Liver (tissue), 9 donors: ENCODE measurements around the gene UBN2. TPM values are rescaled to one million over a fixed set of nuclear protein-coding genes. Genes with fewer than 3 reads are reported as not detected.

ENCODE experiments used
- DNase-seq: peaks from one replicate; pipeline ENCODE4 v3.0.0-alpha.2; 2017; ENCODE audit warnings: low spot score
- H3K27ac ChIP-seq, 2 donors: one replicate each; pipeline ENCODE4 v1.7.0; 2013; ENCODE audit warnings: inconsistent platforms in 2 of 2, low read length in 2 of 2, control low read depth in 1 of 2, low read depth in 1 of 2, mild to moderate bottlenecking in 1 of 2
- H3K27me3 ChIP-seq, 4 donors: one replicate each; pipeline versions ENCODE4 v1.6.1 to v1.7.0; 2013; ENCODE audit warnings: low read length in 3 of 4, inconsistent platforms in 1 of 4, mild to moderate bottlenecking in 1 of 4, moderate library complexity in 1 of 4; ENCODE audit not compliant: control insufficient read depth in 4 of 4, insufficient read depth in 4 of 4
- H3K36me3 ChIP-seq, 4 donors: one replicate each; pipeline versions ENCODE4 v1.6.1 to v1.7.0; 2013; ENCODE audit warnings: low read length in 3 of 4, mild to moderate bottlenecking in 3 of 4, low read depth in 1 of 4, moderate library complexity in 1 of 4; ENCODE audit not compliant: control insufficient read depth in 4 of 4, insufficient read depth in 3 of 4
- H3K4me1 ChIP-seq, 4 donors: one replicate each; pipeline versions ENCODE4 v1.6.1 to v1.7.0; 2013; ENCODE audit warnings: low read length in 3 of 4, mild to moderate bottlenecking in 3 of 4, moderate library complexity in 1 of 4; ENCODE audit not compliant: control insufficient read depth in 4 of 4, insufficient read depth in 4 of 4
- H3K4me3 ChIP-seq, 3 donors: one replicate each; pipeline versions ENCODE4 v1.6.1 to v1.7.0; 2013; ENCODE audit warnings: low read length in 3 of 3, control low read depth in 1 of 3, low read depth in 1 of 3, mild to moderate bottlenecking in 1 of 3
- H3K9ac ChIP-seq, 2 donors: one replicate each; pipeline ENCODE4 v1.7.0; 2013; ENCODE audit warnings: low read length in 2 of 2, mild to moderate bottlenecking in 2 of 2, moderate library complexity in 2 of 2, control low read depth in 1 of 2, low read depth in 1 of 2
- H3K9me3 ChIP-seq, 4 donors: one replicate each; pipeline versions ENCODE4 v1.6.1 to v1.7.0; 2013; ENCODE audit warnings: low read length in 3 of 4; ENCODE audit not compliant: control insufficient read depth in 4 of 4
- EGR1 ChIP-seq, 2 donors: IDR thresholded peaks; 2 replicates each; pipeline ENCODE4 v1.6.1; 2016 to 2018; ENCODE audit warnings: antibody characterized with exemption in 2 of 2, low read depth in 2 of 2
- FOXA1 ChIP-seq: IDR thresholded peaks from 2 replicates; pipeline ENCODE4 v1.6.1; 2016; ENCODE audit warnings: antibody characterized with exemption
- FOXA2 ChIP-seq: IDR thresholded peaks from 2 replicates; pipeline ENCODE4 v1.6.1; 2016; ENCODE audit warnings: antibody characterized with exemption
- GABPA ChIP-seq, 2 donors: IDR thresholded peaks in 1 of 2; conservative IDR thresholded peaks in 1 of 2; 2 replicates each; pipeline ENCODE4 v1.6.1; 2016; ENCODE audit warnings: antibody characterized with exemption in 2 of 2, mild to moderate bottlenecking in 1 of 2, moderate library complexity in 1 of 2
- HNF4A ChIP-seq, 2 donors: conservative IDR thresholded peaks; 2 replicates each; pipeline ENCODE4 v1.6.1; 2016; ENCODE audit warnings: antibody characterized with exemption in 2 of 2, mild to moderate bottlenecking in 2 of 2
- HNF4G ChIP-seq: IDR thresholded peaks from 2 replicates; pipeline ENCODE4 v1.6.1; 2016; ENCODE audit warnings: antibody characterized with exemption
- JUND ChIP-seq, 2 donors: IDR thresholded peaks; 2 replicates each; pipeline ENCODE4 v1.6.1; 2016; ENCODE audit warnings: antibody characterized with exemption in 2 of 2
- NR2F2 ChIP-seq: IDR thresholded peaks from 2 replicates; pipeline ENCODE4 v1.6.1; 2016; ENCODE audit warnings: antibody characterized with exemption
- RAD21 ChIP-seq, 2 donors: IDR thresholded peaks; 2 replicates each; pipeline ENCODE4 v1.6.1; 2016; ENCODE audit warnings: antibody characterized with exemption in 2 of 2, mild to moderate bottlenecking in 2 of 2
- RXRA ChIP-seq, 2 donors: IDR thresholded peaks; 2 replicates each; pipeline ENCODE4 v1.6.1; 2017 to 2018; ENCODE audit warnings: antibody characterized with exemption in 2 of 2, mild to moderate bottlenecking in 1 of 2
- SP1 ChIP-seq: IDR thresholded peaks from 2 replicates; pipeline ENCODE4 v1.6.1; 2018; ENCODE audit warnings: antibody characterized with exemption, mild to moderate bottlenecking
- TAF1 ChIP-seq: conservative IDR thresholded peaks from 2 replicates; pipeline ENCODE4 v1.6.1; 2016; ENCODE audit warnings: antibody characterized with exemption, mild to moderate bottlenecking
- YY1 ChIP-seq: IDR thresholded peaks from 2 replicates; pipeline ENCODE4 v1.6.1; 2016; ENCODE audit warnings: antibody characterized with exemption, mild to moderate bottlenecking
- WGBS: extraction: QIAGEN DNeasy Blood & Tissue Kit; methylation state at CpG from one replicate; pipeline ENCODE4 v1.1.7; 2013; 5-methylcytosine and 5-hydroxymethylcytosine counted together
- polyA plus RNA-seq, 2 donors: library from polyadenylated mRNA; stranded (reverse) in 1 of 2; unstranded in 1 of 2; fragments of 200-250 nt in 1 of 2; fragments of >200 nt in 1 of 2; fragmentation: Nextera tagmentation in 1 of 2; extraction: Ambion mirVana in 1 of 2; gene quantifications; one replicate each; pipeline versions ENCODE4 v1.2.1 to v1.2.3, GENCODE V29; 2013 to 2015
- total RNA-seq, 2 donors: library from RNA; depleted of rRNA; stranded (reverse); fragments of >200 nt; gene quantifications; one replicate each; pipeline ENCODE4 v1.2.3, GENCODE V29; 2014
- TF ChIP-seq, protein P1 (sequence below): IDR thresholded peaks from 2 replicates; pipeline ENCODE4 v1.6.1; 2016; ENCODE audit warnings: antibody characterized with exemption, mild to moderate bottlenecking
- TF ChIP-seq, protein P2 (sequence below): fragments of 150-350 bp; IDR thresholded peaks from 2 replicates; pipeline ENCODE4 v1.5.1; 2017; ENCODE audit warnings: improper control_type of control experiment, low read depth, low read length; ENCODE audit not compliant: missing input control
- TF ChIP-seq, protein P3 (sequence below): IDR thresholded peaks from 2 replicates; pipeline ENCODE4 v1.6.1; 2016; ENCODE audit warnings: antibody characterized with exemption
- TF ChIP-seq, protein P4 (sequence below): IDR thresholded peaks from 2 replicates; pipeline ENCODE4 v1.6.1; 2016; ENCODE audit warnings: antibody characterized with exemption
- TF ChIP-seq, protein P5 (sequence below): IDR thresholded peaks from 2 replicates; pipeline ENCODE4 v1.6.1; 2016; ENCODE audit warnings: antibody characterized with exemption
- donor health status: healthy.
- donor health status: healthy.
- donor health status: healthy.
- donor health status: healthy.
- donor health status: healthy.

UBN2 gene
- total and polyA plus RNA-seq, 4 donors = 1.1 to 9.1 (median 4.8) TPM

DNA sequence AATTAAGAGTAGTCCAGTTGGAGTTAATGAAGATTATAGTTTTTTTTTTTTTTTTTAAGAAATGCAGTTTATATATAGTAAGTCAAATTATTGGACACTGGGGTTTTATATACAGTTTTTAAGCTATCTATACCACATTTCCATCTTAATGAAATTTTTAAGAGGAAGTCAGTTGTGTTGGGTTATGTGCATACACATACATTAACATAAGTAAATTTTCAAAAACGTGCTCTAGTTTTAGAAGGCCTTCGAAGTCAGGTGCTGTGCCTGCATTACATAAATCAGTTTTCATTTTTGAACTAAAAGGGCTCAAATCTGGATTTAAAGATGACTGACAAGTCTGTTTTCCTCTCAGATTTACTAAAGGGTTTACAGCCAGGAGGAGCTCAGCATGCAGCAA is 62.5 kb downstream of the UBN2 start:
- peaks cover 2 to 18% (median 5%) of the 10 kb centered on the region in 4 donors for H3K4me1 ChIP-seq
- no peaks in the 10 kb centered on the region for H3K9me3 ChIP-seq
- no peak overlapping the region for H3K4me3 ChIP-seq
- peaks cover 0 to 5% (median 4%) of the 10 kb centered on the region in 4 donors for H3K36me3 ChIP-seq
- TF ChIP-seq, protein P1, sequence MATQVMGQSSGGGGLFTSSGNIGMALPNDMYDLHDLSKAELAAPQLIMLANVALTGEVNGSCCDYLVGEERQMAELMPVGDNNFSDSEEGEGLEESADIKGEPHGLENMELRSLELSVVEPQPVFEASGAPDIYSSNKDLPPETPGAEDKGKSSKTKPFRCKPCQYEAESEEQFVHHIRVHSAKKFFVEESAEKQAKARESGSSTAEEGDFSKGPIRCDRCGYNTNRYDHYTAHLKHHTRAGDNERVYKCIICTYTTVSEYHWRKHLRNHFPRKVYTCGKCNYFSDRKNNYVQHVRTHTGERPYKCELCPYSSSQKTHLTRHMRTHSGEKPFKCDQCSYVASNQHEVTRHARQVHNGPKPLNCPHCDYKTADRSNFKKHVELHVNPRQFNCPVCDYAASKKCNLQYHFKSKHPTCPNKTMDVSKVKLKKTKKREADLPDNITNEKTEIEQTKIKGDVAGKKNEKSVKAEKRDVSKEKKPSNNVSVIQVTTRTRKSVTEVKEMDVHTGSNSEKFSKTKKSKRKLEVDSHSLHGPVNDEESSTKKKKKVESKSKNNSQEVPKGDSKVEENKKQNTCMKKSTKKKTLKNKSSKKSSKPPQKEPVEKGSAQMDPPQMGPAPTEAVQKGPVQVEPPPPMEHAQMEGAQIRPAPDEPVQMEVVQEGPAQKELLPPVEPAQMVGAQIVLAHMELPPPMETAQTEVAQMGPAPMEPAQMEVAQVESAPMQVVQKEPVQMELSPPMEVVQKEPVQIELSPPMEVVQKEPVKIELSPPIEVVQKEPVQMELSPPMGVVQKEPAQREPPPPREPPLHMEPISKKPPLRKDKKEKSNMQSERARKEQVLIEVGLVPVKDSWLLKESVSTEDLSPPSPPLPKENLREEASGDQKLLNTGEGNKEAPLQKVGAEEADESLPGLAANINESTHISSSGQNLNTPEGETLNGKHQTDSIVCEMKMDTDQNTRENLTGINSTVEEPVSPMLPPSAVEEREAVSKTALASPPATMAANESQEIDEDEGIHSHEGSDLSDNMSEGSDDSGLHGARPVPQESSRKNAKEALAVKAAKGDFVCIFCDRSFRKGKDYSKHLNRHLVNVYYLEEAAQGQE = no peak
- TF ChIP-seq RAD21 (IDR thresholded peaks at IDR 0.05) (no peak), YY1 (no peak), EGR1 (IDR thresholded peaks at IDR 0.05; ENCODE audit: low read depth in 2 of 2) (no peak), FOXA1 (no peak), JUND (IDR thresholded peaks at IDR 0.05) (no peak), SP1 (no peak), HNF4A (conservative IDR thresholded peaks at IDR 0.05) (no peak), GABPA (IDR thresholded peaks at IDR 0.05 in 1 of 2, conservative IDR thresholded peaks at IDR 0.05 in 1 of 2) (no peak), TAF1 (no peak), NR2F2 (no peak), FOXA2 (no peak), RXRA (IDR thresholded peaks at IDR 0.05) (no peak), HNF4G (no peak)
- TF ChIP-seq, protein P2, sequence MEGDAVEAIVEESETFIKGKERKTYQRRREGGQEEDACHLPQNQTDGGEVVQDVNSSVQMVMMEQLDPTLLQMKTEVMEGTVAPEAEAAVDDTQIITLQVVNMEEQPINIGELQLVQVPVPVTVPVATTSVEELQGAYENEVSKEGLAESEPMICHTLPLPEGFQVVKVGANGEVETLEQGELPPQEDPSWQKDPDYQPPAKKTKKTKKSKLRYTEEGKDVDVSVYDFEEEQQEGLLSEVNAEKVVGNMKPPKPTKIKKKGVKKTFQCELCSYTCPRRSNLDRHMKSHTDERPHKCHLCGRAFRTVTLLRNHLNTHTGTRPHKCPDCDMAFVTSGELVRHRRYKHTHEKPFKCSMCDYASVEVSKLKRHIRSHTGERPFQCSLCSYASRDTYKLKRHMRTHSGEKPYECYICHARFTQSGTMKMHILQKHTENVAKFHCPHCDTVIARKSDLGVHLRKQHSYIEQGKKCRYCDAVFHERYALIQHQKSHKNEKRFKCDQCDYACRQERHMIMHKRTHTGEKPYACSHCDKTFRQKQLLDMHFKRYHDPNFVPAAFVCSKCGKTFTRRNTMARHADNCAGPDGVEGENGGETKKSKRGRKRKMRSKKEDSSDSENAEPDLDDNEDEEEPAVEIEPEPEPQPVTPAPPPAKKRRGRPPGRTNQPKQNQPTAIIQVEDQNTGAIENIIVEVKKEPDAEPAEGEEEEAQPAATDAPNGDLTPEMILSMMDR = no peak
- TF ChIP-seq, protein P3, sequence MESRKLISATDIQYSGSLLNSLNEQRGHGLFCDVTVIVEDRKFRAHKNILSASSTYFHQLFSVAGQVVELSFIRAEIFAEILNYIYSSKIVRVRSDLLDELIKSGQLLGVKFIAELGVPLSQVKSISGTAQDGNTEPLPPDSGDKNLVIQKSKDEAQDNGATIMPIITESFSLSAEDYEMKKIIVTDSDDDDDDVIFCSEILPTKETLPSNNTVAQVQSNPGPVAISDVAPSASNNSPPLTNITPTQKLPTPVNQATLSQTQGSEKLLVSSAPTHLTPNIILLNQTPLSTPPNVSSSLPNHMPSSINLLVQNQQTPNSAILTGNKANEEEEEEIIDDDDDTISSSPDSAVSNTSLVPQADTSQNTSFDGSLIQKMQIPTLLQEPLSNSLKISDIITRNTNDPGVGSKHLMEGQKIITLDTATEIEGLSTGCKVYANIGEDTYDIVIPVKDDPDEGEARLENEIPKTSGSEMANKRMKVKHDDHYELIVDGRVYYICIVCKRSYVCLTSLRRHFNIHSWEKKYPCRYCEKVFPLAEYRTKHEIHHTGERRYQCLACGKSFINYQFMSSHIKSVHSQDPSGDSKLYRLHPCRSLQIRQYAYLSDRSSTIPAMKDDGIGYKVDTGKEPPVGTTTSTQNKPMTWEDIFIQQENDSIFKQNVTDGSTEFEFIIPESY = no peak
- TF ChIP-seq, protein P4, sequence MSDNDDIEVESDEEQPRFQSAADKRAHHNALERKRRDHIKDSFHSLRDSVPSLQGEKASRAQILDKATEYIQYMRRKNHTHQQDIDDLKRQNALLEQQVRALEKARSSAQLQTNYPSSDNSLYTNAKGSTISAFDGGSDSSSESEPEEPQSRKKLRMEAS = no peak
- TF ChIP-seq, protein P5, sequence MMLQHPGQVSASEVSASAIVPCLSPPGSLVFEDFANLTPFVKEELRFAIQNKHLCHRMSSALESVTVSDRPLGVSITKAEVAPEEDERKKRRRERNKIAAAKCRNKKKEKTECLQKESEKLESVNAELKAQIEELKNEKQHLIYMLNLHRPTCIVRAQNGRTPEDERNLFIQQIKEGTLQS = no peak
- H3K9ac ChIP-seq = no peak overlapping the region
- WGBS = 98% methylated on average over 2 of the region's 2 CpGs
- H3K27ac ChIP-seq = no peak overlapping the region
- H3K27me3 ChIP-seq = no peaks in the 10 kb centered on the region
- DNase-seq = no peak
